Renal cortical epithelial cell (primary cell): ENCODE data around the gene STARD3NL. TPM values are rescaled to one million over a fixed set of nuclear protein-coding genes. Genes with fewer than 3 reads are reported as not detected.

Source experiments
- DNase-seq: peaks from one replicate; pipeline ENCODE4 v3.0.0-alpha.2; 2011; ENCODE audit warnings: low read depth
- total RNA-seq: library from RNA; depleted of rRNA; stranded (reverse); fragments of >200 nt; gene quantifications from 2 replicates; pipeline ENCODE4 v1.2.3, GENCODE V29; 2014

STARD3NL gene
- total RNA-seq, 1 donor from 2014 or later: 94.6 TPM

GRCh38 chr7:38185395-38186307, 7.6 kb downstream of the STARD3NL start:
- DNase-seq: no peak

- DNase-seq: peak; percentile 93
Measured at GRCh38 chr7:38186593-38187314, 8.7 kb downstream of the STARD3NL start.

GRCh38 chr7:38187794-38188440, 9.9 kb downstream of the STARD3NL start:
- no peak for DNase-seq

- no peak for DNase-seq
Measured at GRCh38 chr7:38189231-38189938, 11.3 kb downstream of the STARD3NL start.

GRCh38 chr7:38190011-38190410, 12.0 kb downstream of the STARD3NL start:
- no peak for DNase-seq

GRCh38 chr7:38191791-38192190, 13.7 kb downstream of the STARD3NL start:
- no peak for DNase-seq

- DNase-seq: no peak
Measured at GRCh38 chr7:38192327-38192726, 14.3 kb downstream of the STARD3NL start.

- DNase-seq: peak; percentile 43
Measured at GRCh38 chr7:38195804-38196595, 18.0 kb downstream of the STARD3NL start.

- DNase-seq: no peak
Measured at GRCh38 chr7:38198366-38198765, 20.3 kb downstream of the STARD3NL start.

GRCh38 chr7:38199154-38199553, 21.1 kb downstream of the STARD3NL start:
- DNase-seq: no peak

GRCh38 chr7:38199782-38200181, 21.7 kb downstream of the STARD3NL start:
- DNase-seq: no peak

- no peak for DNase-seq
Measured at GRCh38 chr7:38206071-38206470, 28.0 kb downstream of the STARD3NL start.

GRCh38 chr7:38207843-38208242, 29.8 kb downstream of the STARD3NL start:
- no peak for DNase-seq

GRCh38 chr7:38211486-38211885, 33.4 kb downstream of the STARD3NL start:
- DNase-seq: no peak

- DNase-seq: peak; percentile 68
Measured at GRCh38 chr7:38211940-38212339, 33.9 kb downstream of the STARD3NL start.

- DNase-seq: peak; percentile 92
Measured at GRCh38 chr7:38215115-38215514, 37.1 kb downstream of the STARD3NL start.

GRCh38 chr7:38215735-38216670, 38.0 kb downstream of the STARD3NL start:
- peak; percentile 85 for DNase-seq

- DNase-seq: peak; percentile 13
Measured at GRCh38 chr7:38217672-38218071, 39.6 kb downstream of the STARD3NL start.

- DNase-seq: no peak
Measured at GRCh38 chr7:38220452-38220851, 42.4 kb downstream of the STARD3NL start.
